OCI-LY7 (cell line): ENCODE results near the gene SLC11A2.

Experiments used
- EZH2phosphoT487 ChIP-seq: fragments of 200-600 bp; sonication (generic); IDR thresholded peaks from 2 replicates; pipeline ENCODE4 v1.6.1; 2018; ENCODE audit warnings: low read depth, borderline replicate concordance, mild to moderate bottlenecking, mixed run types, antibody characterized with exemption, low read length, moderate library complexity, mixed read lengths
- TF ChIP-seq, protein P1 (sequence below): fragments of 200-600 bp; sonication (generic); conservative IDR thresholded peaks from 2 replicates; pipeline ENCODE4 v1.5.1; 2014; ENCODE audit warnings: mild to moderate bottlenecking, antibody characterized with exemption, low read length, moderate library complexity, mixed read lengths

DNA sequence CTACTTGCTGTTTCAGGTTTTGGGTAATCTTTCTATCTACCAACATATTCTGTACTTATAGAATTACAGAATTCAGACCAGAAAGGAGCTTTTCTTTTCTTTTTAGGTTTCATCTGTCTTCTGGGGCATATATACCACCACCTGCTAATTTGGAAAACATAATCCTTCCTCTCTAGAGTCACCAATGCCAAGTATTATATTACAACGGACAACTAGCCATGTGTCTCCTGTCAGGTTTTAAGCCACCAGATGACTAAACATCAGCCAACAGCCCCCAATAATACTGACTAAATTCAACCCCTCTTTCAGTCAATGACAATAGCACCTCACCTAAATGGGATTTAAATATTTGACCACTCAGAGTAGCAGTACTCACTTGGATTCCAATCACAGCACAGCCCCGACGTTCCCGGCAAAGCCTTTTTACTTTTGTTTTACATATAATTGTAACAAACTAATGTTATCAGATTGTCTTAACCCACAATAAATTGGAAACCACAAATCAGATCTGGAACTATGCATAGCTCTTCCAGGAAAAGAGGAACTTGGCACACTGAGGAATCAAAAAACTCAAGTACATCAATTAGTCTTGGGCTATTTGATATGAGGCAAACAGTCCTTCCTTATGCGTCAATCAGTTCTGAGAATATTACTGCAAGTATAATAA, 13.5 kb downstream of the SLC11A2 start:
- TF ChIP-seq, protein P1, sequence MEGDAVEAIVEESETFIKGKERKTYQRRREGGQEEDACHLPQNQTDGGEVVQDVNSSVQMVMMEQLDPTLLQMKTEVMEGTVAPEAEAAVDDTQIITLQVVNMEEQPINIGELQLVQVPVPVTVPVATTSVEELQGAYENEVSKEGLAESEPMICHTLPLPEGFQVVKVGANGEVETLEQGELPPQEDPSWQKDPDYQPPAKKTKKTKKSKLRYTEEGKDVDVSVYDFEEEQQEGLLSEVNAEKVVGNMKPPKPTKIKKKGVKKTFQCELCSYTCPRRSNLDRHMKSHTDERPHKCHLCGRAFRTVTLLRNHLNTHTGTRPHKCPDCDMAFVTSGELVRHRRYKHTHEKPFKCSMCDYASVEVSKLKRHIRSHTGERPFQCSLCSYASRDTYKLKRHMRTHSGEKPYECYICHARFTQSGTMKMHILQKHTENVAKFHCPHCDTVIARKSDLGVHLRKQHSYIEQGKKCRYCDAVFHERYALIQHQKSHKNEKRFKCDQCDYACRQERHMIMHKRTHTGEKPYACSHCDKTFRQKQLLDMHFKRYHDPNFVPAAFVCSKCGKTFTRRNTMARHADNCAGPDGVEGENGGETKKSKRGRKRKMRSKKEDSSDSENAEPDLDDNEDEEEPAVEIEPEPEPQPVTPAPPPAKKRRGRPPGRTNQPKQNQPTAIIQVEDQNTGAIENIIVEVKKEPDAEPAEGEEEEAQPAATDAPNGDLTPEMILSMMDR, result no peak
- TF ChIP-seq EZH2phosphoT487, result no peak
